Neural cell (in vitro differentiated cells): ENCODE results near the gene CCDC15. TPM values are rescaled to one million over a fixed set of nuclear protein-coding genes. Genes with fewer than 3 reads are reported as not detected.

Source experiments
- H2AFZ ChIP-seq: fragments of 200-600, 300-800 bp; sonication (generic), shearing (Covaris generic); 2 replicates; pipeline ENCODE4 v1.6.0; 2014; ENCODE audit warnings: low read depth, mild to moderate bottlenecking, antibody characterized with exemption, low read length, moderate library complexity
- H3F3A ChIP-seq: fragments of 200-600 bp; shearing (Covaris generic); 2 replicates; pipeline ENCODE4 v1.6.1; 2016; ENCODE audit warnings: mild to moderate bottlenecking, moderate library complexity, mixed read lengths, antibody characterized with exemption, low read length; ENCODE audit not compliant: insufficient read depth, poor library complexity, severe bottlenecking
- H3K27ac ChIP-seq: fragments of 200-600, 300-800 bp; sonication (generic), shearing (Covaris generic); 2 replicates; pipeline ENCODE4 v1.5.1; 2014; ENCODE audit warnings: mild to moderate bottlenecking, low read length, moderate library complexity
- H3K27me3 ChIP-seq: fragments of 300-800, 200-600 bp; sonication (generic), shearing (Covaris generic); 2 replicates; pipeline ENCODE4 v1.6.0; 2014; ENCODE audit warnings: mild to moderate bottlenecking, low read depth, low read length, moderate library complexity; ENCODE audit not compliant: insufficient read depth
- H3K36me3 ChIP-seq: fragments of 300-800, 200-600 bp; sonication (generic), shearing (Covaris generic); 2 replicates; pipeline ENCODE4 v1.5.1; 2014; ENCODE audit warnings: mild to moderate bottlenecking, antibody characterized with exemption, low read length, moderate library complexity; ENCODE audit not compliant: insufficient read depth
- H3K4me2 ChIP-seq: fragments of 300-800, 200-600 bp; sonication (generic), shearing (Covaris generic); 2 replicates; pipeline ENCODE4 v1.6.0; 2014; ENCODE audit warnings: mild to moderate bottlenecking, low read length
- H3K4me3 ChIP-seq: fragments of 300-800, 200-600 bp; sonication (generic), shearing (Covaris generic); 2 replicates; pipeline ENCODE4 v1.5.1; 2014; ENCODE audit warnings: mild to moderate bottlenecking, low read length, moderate library complexity
- H3K79me2 ChIP-seq: fragments of 200-600 bp; shearing (Covaris generic); replicated peaks from 2 replicates; pipeline ENCODE4 v1.6.0; 2014; ENCODE audit warnings: mild to moderate bottlenecking, low read length, moderate library complexity; ENCODE audit not compliant: insufficient read depth
- H3K9ac ChIP-seq: fragments of 300-800, 200-600 bp; sonication (generic), shearing (Covaris generic); 2 replicates; pipeline ENCODE4 v1.6.1; 2016; ENCODE audit warnings: mild to moderate bottlenecking, low read length, mixed read lengths
- H3K9me2 ChIP-seq: fragments of 200-600 bp; shearing (Covaris generic); 2 replicates; pipeline ENCODE4 v1.6.1; 2016; ENCODE audit warnings: mild to moderate bottlenecking, low read length, mixed read lengths; ENCODE audit not compliant: insufficient read depth
- H3K9me3 ChIP-seq: fragments of 200-600, 300-800 bp; sonication (generic), shearing (Covaris generic); 2 replicates; pipeline ENCODE4 v1.6.1; 2016; ENCODE audit warnings: mild to moderate bottlenecking, mixed run types, low read length, moderate library complexity, mixed read lengths
- H4K20me1 ChIP-seq: fragments of 200-600 bp; shearing (Covaris generic); 2 replicates; pipeline ENCODE4 v1.6.1; 2016; ENCODE audit warnings: mild to moderate bottlenecking, mixed run types; ENCODE audit not compliant: insufficient read depth
- EP300 ChIP-seq: fragments of 450-650 bp; conservative IDR thresholded peaks from 2 replicates; pipeline ENCODE4 v1.6.1; 2014; ENCODE audit warnings: antibody characterized with exemption, mild to moderate bottlenecking, moderate library complexity; ENCODE audit not compliant: poor library complexity, severe bottlenecking
- EZH2 ChIP-seq: fragments of 200-600, 300-800 bp; shearing (Covaris generic), sonication (generic); IDR thresholded peaks from 2 replicates; pipeline ENCODE4 v1.6.1; 2014; ENCODE audit warnings: antibody characterized with exemption, low read length, borderline replicate concordance, mild to moderate bottlenecking; ENCODE audit not compliant: insufficient read depth, poor library complexity, severe bottlenecking
- MXI1 ChIP-seq: fragments of 450-650 bp; conservative IDR thresholded peaks from 2 replicates; pipeline ENCODE4 v1.6.1; 2014; ENCODE audit warnings: antibody characterized with exemption, mild to moderate bottlenecking; ENCODE audit not compliant: poor library complexity, severe bottlenecking
- POLR2AphosphoS5 ChIP-seq: IDR thresholded peaks from 2 replicates; pipeline ENCODE4 v1.6.1; 2012
- RAD21 ChIP-seq: fragments of 450-650 bp; conservative IDR thresholded peaks from 2 replicates; pipeline ENCODE4 v1.6.1; 2014; ENCODE audit warnings: antibody characterized with exemption, mild to moderate bottlenecking, moderate library complexity
- SMC3 ChIP-seq: fragments of 450-650 bp; conservative IDR thresholded peaks from 2 replicates; pipeline ENCODE4 v1.6.1; 2014; ENCODE audit warnings: antibody characterized with exemption, mild to moderate bottlenecking, moderate library complexity; ENCODE audit not compliant: poor library complexity
- TAF1 ChIP-seq: IDR thresholded peaks from 2 replicates; pipeline ENCODE4 v1.6.1; 2012; ENCODE audit warnings: low read depth
- polyA plus RNA-seq: library from polyadenylated mRNA; depleted of rRNA; stranded (reverse); fragments of >200 nt; gene quantifications from 2 replicates; pipeline ENCODE4 v1.2.3, GENCODE V29; 2014
- TF ChIP-seq, protein P1 (sequence below): fragments of 450-650 bp; IDR thresholded peaks from 2 replicates; pipeline ENCODE4 v1.5.1; 2014; ENCODE audit warnings: antibody characterized with exemption, mild to moderate bottlenecking, moderate library complexity; ENCODE audit not compliant: poor library complexity, severe bottlenecking
- TF ChIP-seq, protein P2 (sequence below): IDR thresholded peaks from 2 replicates; pipeline ENCODE4 v1.6.1; 2012; ENCODE audit warnings: borderline replicate concordance

Gene CCDC15
- polyA plus RNA-seq, 1 donor from 2014 or later, result 2.5 TPM

DNA sequence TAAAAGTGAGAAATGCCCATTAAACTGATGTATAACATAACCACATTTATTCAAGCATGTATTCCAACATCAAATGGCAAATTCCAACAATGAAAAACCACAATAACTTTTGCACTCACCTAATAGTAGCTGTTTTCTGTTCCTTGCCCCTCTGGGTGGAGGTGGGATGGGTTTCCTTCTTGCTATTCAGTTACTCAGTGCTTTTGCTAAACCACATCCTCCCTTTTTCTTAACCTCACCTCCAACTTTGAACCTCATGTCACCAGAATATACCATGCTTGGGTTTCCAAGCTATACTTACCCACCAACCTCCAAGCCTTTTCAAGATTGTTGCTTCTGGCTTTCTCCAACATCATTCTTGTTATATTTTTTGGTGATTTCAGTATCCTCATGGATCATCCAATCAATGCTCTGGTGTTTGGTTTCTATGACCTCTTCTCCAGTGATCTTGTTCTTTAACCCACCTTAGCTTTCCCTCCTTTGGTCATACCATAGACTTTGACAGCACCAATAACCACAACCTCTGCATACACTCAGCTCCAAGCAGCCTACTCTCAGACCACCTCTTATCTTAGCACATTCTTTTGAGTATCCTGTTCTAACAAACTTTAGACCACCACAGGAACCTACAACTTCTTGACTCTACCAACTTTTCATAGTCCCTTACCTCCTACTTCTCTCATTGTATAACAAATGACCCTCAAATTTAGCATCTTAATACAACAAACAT lies 3.2 kb upstream of the CCDC15 start:
- Histone ChIP-seq H4K20me1 (no peaks in the 10 kb centered on the region), H3K9me2 (no peaks in the 10 kb centered on the region), H3K36me3 (no peaks in the 10 kb centered on the region), H3K4me2 (no peak overlapping the region), H3K27me3 (no peaks in the 10 kb centered on the region), H3K27ac (no peak overlapping the region), H2AFZ (no peak overlapping the region), H3K79me2 (peaks cover 3% of the 10 kb centered on the region), H3F3A (no peaks in the 10 kb centered on the region), H3K4me3 (no peak overlapping the region), H3K9me3 (no peaks in the 10 kb centered on the region), H3K9ac (no peak overlapping the region)
- TF ChIP-seq EZH2 (no peak), RAD21 (no peak), TAF1 (no peak), POLR2AphosphoS5 (no peak), SMC3 (no peak), MXI1 (no peak), EP300 (no peak)
- TF ChIP-seq, protein P1, sequence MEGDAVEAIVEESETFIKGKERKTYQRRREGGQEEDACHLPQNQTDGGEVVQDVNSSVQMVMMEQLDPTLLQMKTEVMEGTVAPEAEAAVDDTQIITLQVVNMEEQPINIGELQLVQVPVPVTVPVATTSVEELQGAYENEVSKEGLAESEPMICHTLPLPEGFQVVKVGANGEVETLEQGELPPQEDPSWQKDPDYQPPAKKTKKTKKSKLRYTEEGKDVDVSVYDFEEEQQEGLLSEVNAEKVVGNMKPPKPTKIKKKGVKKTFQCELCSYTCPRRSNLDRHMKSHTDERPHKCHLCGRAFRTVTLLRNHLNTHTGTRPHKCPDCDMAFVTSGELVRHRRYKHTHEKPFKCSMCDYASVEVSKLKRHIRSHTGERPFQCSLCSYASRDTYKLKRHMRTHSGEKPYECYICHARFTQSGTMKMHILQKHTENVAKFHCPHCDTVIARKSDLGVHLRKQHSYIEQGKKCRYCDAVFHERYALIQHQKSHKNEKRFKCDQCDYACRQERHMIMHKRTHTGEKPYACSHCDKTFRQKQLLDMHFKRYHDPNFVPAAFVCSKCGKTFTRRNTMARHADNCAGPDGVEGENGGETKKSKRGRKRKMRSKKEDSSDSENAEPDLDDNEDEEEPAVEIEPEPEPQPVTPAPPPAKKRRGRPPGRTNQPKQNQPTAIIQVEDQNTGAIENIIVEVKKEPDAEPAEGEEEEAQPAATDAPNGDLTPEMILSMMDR, result no peak
- TF ChIP-seq, protein P2, sequence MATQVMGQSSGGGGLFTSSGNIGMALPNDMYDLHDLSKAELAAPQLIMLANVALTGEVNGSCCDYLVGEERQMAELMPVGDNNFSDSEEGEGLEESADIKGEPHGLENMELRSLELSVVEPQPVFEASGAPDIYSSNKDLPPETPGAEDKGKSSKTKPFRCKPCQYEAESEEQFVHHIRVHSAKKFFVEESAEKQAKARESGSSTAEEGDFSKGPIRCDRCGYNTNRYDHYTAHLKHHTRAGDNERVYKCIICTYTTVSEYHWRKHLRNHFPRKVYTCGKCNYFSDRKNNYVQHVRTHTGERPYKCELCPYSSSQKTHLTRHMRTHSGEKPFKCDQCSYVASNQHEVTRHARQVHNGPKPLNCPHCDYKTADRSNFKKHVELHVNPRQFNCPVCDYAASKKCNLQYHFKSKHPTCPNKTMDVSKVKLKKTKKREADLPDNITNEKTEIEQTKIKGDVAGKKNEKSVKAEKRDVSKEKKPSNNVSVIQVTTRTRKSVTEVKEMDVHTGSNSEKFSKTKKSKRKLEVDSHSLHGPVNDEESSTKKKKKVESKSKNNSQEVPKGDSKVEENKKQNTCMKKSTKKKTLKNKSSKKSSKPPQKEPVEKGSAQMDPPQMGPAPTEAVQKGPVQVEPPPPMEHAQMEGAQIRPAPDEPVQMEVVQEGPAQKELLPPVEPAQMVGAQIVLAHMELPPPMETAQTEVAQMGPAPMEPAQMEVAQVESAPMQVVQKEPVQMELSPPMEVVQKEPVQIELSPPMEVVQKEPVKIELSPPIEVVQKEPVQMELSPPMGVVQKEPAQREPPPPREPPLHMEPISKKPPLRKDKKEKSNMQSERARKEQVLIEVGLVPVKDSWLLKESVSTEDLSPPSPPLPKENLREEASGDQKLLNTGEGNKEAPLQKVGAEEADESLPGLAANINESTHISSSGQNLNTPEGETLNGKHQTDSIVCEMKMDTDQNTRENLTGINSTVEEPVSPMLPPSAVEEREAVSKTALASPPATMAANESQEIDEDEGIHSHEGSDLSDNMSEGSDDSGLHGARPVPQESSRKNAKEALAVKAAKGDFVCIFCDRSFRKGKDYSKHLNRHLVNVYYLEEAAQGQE, result no peak

DNA sequence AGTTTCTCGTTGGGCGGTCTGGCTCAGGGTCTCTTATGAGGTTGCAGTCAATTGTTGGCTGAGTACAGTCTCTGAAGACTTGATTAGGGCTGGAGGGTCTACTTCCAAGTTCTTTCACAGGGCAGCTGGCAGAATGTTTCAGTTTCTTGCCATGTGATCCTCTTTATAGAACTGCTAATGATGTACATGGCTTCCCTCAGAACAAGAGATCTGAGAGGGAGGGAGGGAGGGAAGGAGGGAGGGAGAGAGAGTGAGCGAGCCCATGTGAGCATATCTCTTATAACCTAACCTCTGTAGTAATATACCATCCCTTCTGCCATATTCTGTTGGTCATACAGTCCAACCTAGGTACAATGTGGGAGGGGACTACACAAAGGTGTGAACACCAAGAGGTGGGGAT lies 2.7 kb upstream of the CCDC15 start:
- Histone ChIP-seq H3K79me2 (peaks cover 3% of the 10 kb centered on the region), H3F3A (no peaks in the 10 kb centered on the region), H3K4me2 (no peak overlapping the region), H3K9me3 (no peaks in the 10 kb centered on the region), H3K36me3 (no peaks in the 10 kb centered on the region), H3K27ac (no peak overlapping the region), H4K20me1 (no peaks in the 10 kb centered on the region), H3K27me3 (no peaks in the 10 kb centered on the region), H3K9me2 (no peaks in the 10 kb centered on the region), H3K4me3 (no peak overlapping the region), H2AFZ (no peak overlapping the region), H3K9ac (no peak overlapping the region)
- TF ChIP-seq SMC3 (no peak), POLR2AphosphoS5 (no peak), MXI1 (no peak), EP300 (no peak), EZH2 (no peak), TAF1 (no peak), RAD21 (no peak)
- TF ChIP-seq, protein P1, result no peak
- TF ChIP-seq, protein P2, result no peak
